Right lobe of liver (tissue), 6 donors: ENCODE results near the gene C7orf25. TPM values are rescaled to one million over a fixed set of nuclear protein-coding genes. Genes with fewer than 3 reads are reported as not detected.

Experiments
- ATAC-seq, 4 donors: fragments of 200-7000 bp; cut with Tn5 transposase; one replicate each; pipeline ENCODE4 v1.9.1; 2020; ENCODE audit warnings: mild to moderate bottlenecking in 4 of 4, moderate library complexity in 4 of 4
- DNase-seq, 3 donors: peaks; one replicate each; pipeline ENCODE4 v3.0.0-alpha.2; 2020
- H3K27ac ChIP-seq, 3 donors: fragments of 200-600 bp; one replicate each; pipeline ENCODE4 v1.8.0; 2022
- H3K27me3 ChIP-seq, 2 donors: fragments of 200-600 bp; one replicate each; pipeline ENCODE4 v1.8.0; 2022
- H3K36me3 ChIP-seq, 4 donors: fragments of 200-600 bp; sonication (generic) in 1 of 4; one replicate each; pipeline versions ENCODE4 v1.5.1 to v1.8.0; 2017 to 2022; ENCODE audit warnings: control low read depth in 1 of 4
- H3K4me1 ChIP-seq, 4 donors: fragments of 200-600 bp; sonication (generic) in 1 of 4; one replicate each; pipeline versions ENCODE4 v1.5.1 to v1.8.0; 2017 to 2022; ENCODE audit warnings: control low read depth in 1 of 4
- H3K4me3 ChIP-seq, 3 donors: fragments of 200-600 bp; one replicate each; pipeline ENCODE4 v1.8.0; 2022
- H3K9me3 ChIP-seq, 4 donors: fragments of 200-600 bp; sonication (generic) in 1 of 4; one replicate each; pipeline versions ENCODE4 v1.5.1 to v1.8.0; 2017 to 2022; ENCODE audit warnings: control low read depth in 1 of 4
- POLR2A ChIP-seq: fragments of 450-650 bp; IDR thresholded peaks from one replicate; pipeline ENCODE4 v1.6.1; 2017; ENCODE audit warnings: antibody characterized with exemption, mild to moderate bottlenecking
- WGBS: methylation state at CpG from one replicate; pipeline ENCODE4 v1.1.6; 2018; ENCODE audit warnings: low coverage, low lambda C conversion rate; ENCODE audit not compliant: insufficient coverage; ENCODE audit errors: missing lambda C conversion rate; 5-methylcytosine and 5-hydroxymethylcytosine counted together
- intact Hi-C, 2 donors: fragments of 100-400 bp; cut with DNase I; formaldehyde crosslinking; loops; one replicate each; pipeline versions ENCODE4 v1.11.2 to v1.14.1; 2022
- total RNA-seq, 6 experiments: library from RNA; depleted of rRNA in 2 of 6; stranded (reverse); fragments of >200 nt in 2 of 6; fragmentation: NEBNext Ultra II Directional in 3 of 6; extraction: Animal tissue kit (Norgen Biotek cat#: 25700) in 3 of 6; gene quantifications; one replicate each; pipeline versions ENCODE4 v1.1.0 to v1.2.4, GENCODE V29; 2016 to 2023
- TF ChIP-seq, protein P1 (sequence below), 4 donors: fragments of 200-600 bp in 3 of 4; fragments of 450-650 bp in 1 of 4; IDR thresholded peaks; one replicate each; pipeline versions ENCODE4 v1.5.1 to v1.8.0; 2016 to 2022; ENCODE audit warnings: antibody characterized with exemption in 4 of 4, mild to moderate bottlenecking in 2 of 4
- donor health status: DM: no; HTN: yes; CAD: no.
- donor health status: DM: no; HTN: no; CAD: no.
- donor health status: DM: no; HTN: no; CAD: no.
- donor health status: DM: no; HTN: yes; CAD: no.
- donor health status: DM: no; HTN: yes; CAD: no.

C7orf25 gene
- total RNA-seq, 6 experiments from 2014 or later = 2.4 to 6.7 (median 3.7) TPM

DNA sequence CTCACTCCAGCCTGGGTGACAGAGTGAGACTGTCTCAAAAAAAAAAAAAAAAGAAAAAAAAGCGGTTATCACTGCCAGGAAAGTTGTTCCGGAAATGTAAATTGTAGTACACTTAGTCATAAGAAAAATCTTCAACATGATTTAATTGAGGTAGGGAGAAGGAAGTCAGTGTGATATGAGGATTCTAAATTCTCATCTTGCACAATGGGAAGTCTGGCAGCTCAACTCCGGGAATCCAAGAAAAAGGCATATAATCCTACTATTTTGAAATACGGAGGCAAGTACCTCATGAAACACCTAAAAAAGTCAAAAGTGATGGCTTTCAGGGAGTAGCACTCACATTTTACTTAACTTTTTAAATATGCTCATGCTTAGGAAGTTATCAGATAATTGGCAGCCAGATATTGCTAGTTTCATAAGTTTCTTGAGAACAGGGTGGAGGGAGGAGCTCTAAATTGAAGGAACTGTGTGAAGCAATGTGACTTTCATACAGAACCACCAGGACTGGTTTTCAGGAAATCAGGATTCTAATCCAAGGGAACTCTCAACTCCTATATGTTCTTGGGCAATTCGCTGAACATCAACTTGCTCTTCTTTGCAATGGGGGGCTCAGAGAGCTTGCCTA is 2.7 kb upstream of the C7orf25 start:
- no peaks in the 10 kb centered on the region for H3K9me3 ChIP-seq
- 53% methylated on average over 4 of the region's 5 CpGs for WGBS
- H3K27me3 ChIP-seq = no peaks in the 10 kb centered on the region
- no peak for DNase-seq
- intact Hi-C loops = no loop called here
- no peak overlapping the region for H3K27ac ChIP-seq
- H3K36me3 ChIP-seq = peaks cover 0 to 33% (median 11%) of the 10 kb centered on the region in 4 donors
- ATAC-seq = peak in 1 of 4 donors; percentile 7
- peaks cover 0 to 14% (median 0%) of the 10 kb centered on the region in 4 donors for H3K4me1 ChIP-seq
- H3K4me3 ChIP-seq = no peak overlapping the region
- TF ChIP-seq, protein P1, sequence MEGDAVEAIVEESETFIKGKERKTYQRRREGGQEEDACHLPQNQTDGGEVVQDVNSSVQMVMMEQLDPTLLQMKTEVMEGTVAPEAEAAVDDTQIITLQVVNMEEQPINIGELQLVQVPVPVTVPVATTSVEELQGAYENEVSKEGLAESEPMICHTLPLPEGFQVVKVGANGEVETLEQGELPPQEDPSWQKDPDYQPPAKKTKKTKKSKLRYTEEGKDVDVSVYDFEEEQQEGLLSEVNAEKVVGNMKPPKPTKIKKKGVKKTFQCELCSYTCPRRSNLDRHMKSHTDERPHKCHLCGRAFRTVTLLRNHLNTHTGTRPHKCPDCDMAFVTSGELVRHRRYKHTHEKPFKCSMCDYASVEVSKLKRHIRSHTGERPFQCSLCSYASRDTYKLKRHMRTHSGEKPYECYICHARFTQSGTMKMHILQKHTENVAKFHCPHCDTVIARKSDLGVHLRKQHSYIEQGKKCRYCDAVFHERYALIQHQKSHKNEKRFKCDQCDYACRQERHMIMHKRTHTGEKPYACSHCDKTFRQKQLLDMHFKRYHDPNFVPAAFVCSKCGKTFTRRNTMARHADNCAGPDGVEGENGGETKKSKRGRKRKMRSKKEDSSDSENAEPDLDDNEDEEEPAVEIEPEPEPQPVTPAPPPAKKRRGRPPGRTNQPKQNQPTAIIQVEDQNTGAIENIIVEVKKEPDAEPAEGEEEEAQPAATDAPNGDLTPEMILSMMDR (IDR thresholded peaks at IDR 0.05) = no peak
- TF ChIP-seq POLR2A = no peak

DNA sequence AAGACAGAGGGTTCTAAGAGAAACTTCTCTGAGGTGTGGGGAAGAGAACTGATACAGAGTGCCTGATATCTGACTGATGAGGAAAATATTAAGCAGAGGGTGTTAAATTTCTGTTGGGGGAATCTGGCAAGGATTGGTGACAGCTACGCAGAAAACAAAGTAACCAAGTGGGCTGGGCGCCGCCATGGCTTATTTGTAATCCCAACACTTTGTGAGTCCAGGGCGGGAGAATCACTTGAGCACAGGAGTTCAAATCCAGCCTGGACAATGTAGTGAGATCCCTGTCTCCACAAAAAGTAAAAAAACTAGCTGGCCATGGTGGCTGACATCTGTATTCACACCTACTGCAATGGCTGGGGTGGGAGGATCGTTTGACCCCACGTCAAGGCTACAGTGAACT is 2.1 kb upstream of the C7orf25 start:
- DNase-seq = no peak
- H3K9me3 ChIP-seq = no peaks in the 10 kb centered on the region
- H3K27me3 ChIP-seq = no peaks in the 10 kb centered on the region
- peaks cover 0 to 29% (median 8%) of the 10 kb centered on the region in 4 donors for H3K36me3 ChIP-seq
- no peak overlapping the region for H3K27ac ChIP-seq
- WGBS = 57% methylated on average over 3 of the region's 6 CpGs
- no peak for ATAC-seq
- TF ChIP-seq POLR2A = no peak
- TF ChIP-seq, protein P1 (IDR thresholded peaks at IDR 0.05) = no peak
- intact Hi-C loops = no loop called here
- H3K4me1 ChIP-seq = peaks cover 0 to 20% (median 0%) of the 10 kb centered on the region in 4 donors
- no peak overlapping the region for H3K4me3 ChIP-seq

DNA sequence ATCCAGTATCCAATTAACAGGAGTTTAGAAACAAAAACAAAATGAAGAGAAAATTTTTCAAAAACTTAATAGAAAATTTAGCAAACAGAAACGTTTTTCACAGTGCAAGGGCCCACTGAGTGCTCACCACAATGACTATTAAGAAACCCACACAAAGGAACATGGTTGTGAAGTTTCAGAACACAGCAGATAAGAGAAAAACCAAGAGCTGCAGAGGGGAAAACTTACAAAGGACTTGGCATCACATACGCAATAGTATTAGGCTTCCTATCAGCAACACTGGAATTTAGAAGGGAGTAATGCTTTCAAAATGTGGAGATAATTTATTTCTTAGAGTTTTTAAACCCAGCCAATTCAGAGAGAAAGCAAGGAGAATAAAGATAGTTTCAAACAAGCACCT is 1.7 kb upstream of the C7orf25 start:
- H3K4me1 ChIP-seq = peaks cover 0 to 24% (median 0%) of the 10 kb centered on the region in 4 donors

DNA sequence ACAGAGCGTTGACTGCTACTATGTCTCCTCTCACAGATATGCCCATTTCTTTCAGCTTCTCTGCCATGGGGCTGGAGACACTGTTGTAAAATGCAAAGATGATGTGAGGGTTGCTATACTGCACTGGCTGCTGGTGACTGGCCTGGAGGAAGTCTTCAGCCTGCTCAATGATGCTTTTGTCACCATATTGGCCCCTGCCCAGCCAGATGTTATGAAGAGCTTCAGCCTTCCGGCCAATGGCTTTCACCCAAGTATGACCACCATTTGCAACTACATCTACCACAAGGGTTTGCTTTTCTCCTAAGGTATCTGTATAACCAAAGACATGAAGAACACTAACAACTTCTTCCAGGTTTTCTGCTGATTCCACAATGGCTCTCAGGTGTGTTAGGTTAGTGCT is 1.6 kb downstream of the C7orf25 start:
- Histone ChIP-seq H3K4me1 (peaks cover 0 to 36% (median 6%) of the 10 kb centered on the region in 4 donors), H3K27ac (no peak overlapping the region)
- WGBS = 86% methylated on average over 1 of the region's 2 CpGs

More for the DNA sequence above, 1.7 kb upstream of the C7orf25 start:
- Histone ChIP-seq H3K36me3 (peaks cover 0 to 27% (median 8%) of the 10 kb centered on the region in 4 donors), H3K9me3 (no peaks in the 10 kb centered on the region), H3K27ac (no peak overlapping the region), H3K27me3 (no peaks in the 10 kb centered on the region), H3K4me3 (no peak overlapping the region)
- ATAC-seq (no peak), DNase-seq (no peak)
- intact Hi-C loops = no loop called here
- TF ChIP-seq, protein P1 (IDR thresholded peaks at IDR 0.05) = no peak
- no peak for TF ChIP-seq POLR2A
- WGBS = 28% methylated on average over 2 of the region's 2 CpGs

More for the DNA sequence above, 1.6 kb downstream of the C7orf25 start:
- DNase-seq (no peak), ATAC-seq (no peak)
- no peaks in the 10 kb centered on the region for H3K36me3 ChIP-seq
- no peak overlapping the region for H3K4me3 ChIP-seq
- H3K27me3 ChIP-seq = no peaks in the 10 kb centered on the region
- H3K9me3 ChIP-seq = no peaks in the 10 kb centered on the region
- intact Hi-C loops = no loop called here
- no peak for TF ChIP-seq POLR2A
- TF ChIP-seq, protein P1 (IDR thresholded peaks at IDR 0.05) = no peak
